GM19395 (cell line): Measurements from ENCODE around the gene CCNI2.
A peak's percentile ranks its signal among the peaks of the same experiment; 100 is the strongest.

Experiments used
- ATAC-seq: cut with Tn5 transposase; IDR thresholded peaks from one replicate; pipeline ENCODE4 v1.9.1; 2021; ENCODE audit warnings: mild to moderate bottlenecking, moderate library complexity; ENCODE audit not compliant: unreplicated experiment

Gene CCNI2, protein sequence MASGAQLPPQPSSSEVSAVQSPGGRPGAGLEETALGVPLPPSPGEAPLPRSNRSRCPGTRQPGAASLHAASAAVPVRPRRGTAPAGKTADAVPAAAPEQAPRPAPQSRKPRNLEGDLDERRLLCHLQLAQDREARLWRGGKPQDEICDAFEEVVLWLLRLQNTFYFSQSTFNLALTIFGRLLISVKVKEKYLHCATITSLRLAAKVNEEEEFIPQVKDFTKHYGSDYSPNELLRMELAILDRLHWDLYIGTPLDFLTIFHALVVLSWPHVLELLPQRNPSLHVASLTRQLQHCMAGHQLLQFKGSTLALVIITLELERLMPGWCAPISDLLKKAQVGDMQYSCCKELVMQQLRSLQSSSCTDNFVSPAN

DNA sequence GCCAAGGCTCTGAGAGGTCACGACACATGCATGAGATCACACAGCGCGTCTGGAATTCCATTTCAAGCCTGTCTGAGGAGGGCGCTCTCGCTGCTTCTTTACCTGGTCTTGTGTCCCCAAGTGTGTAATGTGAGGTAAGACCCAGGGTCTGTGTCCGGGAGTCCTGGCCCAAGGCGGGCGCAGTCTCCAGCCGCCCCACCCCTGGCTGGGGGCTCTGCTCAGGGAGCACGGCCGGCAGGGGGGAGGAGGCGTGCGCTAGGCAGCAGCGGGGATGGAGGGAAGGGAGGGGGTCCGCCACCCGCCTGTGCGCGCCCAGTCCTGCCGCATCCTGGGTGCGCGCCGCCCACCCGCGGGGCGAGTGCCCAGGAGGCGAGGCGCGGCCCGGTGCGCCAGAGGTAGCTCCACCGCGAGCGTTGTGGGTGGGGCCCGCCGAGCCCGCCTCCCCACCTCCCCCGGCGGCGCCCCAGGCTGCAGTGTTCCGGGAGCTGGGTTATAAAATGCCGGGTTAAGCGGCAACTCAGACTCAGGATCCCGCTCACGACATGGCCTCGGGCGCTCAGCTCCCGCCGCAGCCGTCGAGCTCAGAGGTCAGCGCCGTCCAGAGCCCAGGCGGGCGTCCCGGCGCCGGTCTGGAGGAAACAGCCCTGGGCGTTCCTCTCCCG is at the start of gene CCNI2:
Gene CCNI2, plus strand, starts transcription at position 473 of the 662 bp plus-strand sequence. Its CDS starts 70 bp downstream, at position 543.
- ATAC-seq = no peak

DNA sequence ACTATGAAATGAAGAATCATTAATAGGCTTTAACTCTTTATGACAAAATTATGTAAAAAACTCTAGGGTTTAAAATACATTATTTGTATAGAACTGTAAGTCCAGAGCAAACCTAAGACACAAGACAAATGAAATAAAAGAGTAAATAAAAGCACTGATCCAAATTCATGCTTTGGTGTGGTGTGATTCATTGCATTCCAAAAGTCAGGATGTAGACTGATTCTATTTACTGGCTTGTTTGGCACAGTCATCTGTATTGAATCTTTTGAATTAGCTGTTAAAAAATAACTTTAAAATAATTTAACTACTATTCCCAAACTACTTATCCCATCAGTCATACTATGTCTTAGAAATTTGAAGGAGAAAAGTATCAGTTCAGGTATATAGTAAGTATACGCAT is 42.4 kb upstream of the CCNI2 start:
- ATAC-seq = no peak

DNA sequence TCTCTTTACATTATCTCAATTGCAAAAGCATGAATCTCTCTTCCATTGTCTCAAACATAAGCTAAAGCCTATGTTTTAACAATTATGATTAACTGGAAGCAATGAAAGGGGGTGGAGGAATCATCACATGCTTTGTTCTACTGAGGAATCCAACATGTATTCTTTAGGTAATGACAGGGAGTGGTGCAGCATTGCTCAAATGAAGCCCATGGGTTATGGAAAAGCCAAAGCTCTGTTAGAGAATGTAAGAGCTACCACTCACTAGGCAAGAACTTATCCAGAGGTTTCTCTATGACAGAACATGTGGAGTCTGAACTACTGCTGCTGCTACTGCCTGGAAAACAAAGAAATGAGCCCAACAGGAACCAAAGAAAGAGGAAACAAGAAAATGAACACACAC is 38.6 kb upstream of the CCNI2 start:
- no peak for ATAC-seq

DNA sequence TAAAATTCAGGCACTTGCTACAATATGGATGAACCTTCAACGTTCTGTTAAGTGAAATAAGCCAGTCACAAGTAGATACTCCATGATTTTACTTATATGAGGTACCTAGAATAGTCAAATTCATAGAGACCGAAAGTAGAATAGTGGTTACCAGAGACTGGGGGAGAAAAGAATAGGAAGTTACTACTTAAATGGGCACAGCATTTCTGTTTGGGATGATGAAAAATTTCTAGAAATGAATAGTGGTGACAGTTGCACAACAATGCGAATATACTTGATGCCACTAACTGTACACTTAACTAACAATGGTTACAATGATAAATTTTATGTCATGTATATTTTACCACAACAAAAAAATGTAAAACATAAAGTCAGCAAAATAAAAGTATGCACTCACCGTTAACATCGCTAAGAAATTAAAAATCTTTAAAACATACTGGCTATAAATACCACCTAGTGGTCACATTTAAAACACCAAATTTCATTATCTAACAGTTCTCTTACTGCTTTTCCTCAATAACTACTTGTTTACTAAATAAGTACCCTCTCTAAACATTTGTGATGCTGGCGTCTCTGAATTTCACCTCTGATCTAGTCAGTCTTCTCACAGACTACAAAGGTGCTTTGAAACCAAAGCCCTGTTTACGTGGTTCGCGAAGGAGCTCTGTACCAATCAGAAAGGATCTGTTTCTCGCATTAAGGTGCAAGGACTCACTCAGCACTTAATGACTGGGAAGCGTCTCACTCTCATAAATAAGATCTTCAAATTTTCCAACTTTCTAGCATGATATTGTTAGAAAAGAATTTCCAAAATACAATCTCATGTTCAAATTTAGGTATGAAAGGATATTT is 32.5 kb upstream of the CCNI2 start:
- peak; percentile 52 for ATAC-seq

DNA sequence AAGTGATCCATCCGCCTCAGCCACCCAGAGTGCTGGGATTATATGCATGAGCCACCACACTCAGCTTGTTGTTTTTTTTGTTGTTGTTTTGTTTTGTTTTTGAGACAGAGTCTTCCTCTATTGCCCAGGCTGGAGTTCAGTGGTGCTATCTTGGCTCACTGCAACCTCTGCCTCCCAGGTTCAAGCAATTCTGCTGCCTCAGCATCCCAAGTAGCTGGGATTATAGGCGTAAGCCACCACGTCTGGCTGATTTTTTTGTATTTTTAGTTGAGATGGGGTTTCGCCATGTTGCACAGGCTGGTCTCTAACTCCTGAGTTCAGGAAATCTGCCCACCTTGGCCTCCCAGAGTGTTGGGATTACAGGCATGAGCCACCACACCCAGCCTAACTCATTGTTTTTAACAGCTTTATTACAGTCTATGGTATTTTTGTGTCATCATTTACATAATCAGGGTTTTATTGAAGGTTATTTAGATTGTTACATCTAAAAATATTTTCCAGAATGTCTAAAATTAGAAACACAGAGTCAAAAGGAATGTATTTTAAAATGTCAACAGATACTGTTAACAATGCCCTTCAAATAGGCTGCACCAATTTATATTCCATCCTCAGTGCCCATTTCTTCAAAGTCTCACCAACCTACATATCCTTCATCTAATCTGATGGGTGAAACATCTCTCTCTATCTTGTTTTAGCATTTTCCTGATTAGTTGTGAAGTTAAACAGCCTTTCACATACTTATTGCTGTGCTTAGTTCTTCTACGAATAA is 28.5 kb upstream of the CCNI2 start:
- no peak for ATAC-seq

DNA sequence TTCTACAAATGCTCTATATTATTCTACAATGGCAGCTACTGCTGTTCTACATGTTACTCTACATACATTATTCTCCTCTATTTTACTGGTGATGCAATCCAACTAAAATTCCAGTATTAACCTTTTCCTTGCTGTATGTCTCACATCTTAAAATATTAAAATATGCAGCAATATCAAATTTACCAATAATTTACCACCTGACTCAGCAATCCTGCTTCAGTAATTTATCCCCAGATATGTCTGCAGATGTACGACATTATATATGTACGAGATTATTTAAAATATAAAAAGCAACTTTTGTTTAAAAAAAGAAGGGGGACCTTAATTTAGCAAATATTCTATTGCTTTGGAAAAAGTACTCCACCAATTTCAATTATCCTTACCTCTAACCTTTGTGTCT is 21.5 kb upstream of the CCNI2 start:
- no peak for ATAC-seq

DNA sequence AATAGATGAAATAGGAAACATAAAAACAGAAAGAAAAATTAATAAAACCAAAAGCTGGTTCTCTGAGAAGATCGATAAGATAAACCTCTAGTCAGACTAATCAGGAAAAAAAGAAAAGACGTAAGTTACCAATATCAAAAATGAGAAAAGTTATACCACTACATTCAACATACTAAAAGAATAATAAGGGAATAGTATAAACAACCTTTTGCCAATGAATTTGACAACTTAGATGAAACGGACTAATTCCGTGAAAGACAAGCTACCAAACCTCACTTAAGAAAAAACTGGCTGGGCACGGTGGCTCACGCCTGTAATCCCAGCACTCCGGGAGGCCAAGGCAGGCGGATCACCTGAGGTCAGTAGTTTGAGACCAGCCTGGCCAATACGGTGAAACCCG is 17.3 kb upstream of the CCNI2 start:
- no peak for ATAC-seq

DNA sequence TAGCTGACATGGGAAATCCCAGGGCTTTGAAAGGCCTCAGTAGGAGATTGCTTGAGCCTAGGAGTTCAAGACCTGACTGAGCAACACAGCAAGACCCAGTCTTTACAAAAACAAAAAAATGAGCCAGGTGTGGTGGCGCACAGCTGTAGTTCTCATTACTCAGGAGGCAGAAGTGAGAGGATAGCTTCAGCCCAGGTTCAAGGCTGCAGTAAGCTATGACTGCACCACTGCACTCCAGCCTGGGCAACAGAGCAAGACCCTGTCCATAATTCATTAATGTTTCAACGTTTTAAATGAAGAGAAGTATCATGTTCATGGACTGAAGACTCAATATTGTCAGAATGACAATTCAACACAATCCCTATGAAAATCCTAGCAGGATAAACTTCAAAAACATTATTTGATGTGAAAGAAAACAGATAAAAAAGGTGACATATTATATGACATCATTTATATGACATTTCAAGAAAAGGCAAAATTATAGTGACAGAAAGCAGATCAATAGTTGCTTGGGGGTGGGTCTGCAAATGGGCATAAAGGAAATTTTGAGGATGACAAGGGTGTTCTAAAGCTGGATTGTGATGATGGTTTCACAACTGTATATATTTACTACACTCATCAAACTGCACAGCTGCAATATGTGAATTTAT is 13.6 kb upstream of the CCNI2 start:
- ATAC-seq = no peak

DNA sequence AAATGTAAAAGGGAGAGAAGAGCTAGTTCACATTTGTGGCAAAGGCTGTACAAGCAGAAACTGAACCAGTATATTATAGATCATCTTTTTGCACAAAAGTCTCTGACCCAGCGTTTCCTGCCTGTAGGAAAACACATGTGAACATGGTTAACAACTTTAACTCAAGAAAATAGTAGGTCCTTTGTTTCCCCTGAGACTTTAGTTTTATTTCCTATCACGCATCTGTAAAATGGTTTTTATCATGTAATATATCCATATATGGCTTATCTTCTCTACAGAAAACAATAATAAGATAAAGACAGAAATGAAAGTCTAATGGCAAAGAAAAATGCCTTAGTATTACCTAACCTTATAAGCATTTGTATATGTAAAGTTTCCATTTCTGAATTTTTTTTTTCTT is 12.5 kb upstream of the CCNI2 start:
- no peak for ATAC-seq

DNA sequence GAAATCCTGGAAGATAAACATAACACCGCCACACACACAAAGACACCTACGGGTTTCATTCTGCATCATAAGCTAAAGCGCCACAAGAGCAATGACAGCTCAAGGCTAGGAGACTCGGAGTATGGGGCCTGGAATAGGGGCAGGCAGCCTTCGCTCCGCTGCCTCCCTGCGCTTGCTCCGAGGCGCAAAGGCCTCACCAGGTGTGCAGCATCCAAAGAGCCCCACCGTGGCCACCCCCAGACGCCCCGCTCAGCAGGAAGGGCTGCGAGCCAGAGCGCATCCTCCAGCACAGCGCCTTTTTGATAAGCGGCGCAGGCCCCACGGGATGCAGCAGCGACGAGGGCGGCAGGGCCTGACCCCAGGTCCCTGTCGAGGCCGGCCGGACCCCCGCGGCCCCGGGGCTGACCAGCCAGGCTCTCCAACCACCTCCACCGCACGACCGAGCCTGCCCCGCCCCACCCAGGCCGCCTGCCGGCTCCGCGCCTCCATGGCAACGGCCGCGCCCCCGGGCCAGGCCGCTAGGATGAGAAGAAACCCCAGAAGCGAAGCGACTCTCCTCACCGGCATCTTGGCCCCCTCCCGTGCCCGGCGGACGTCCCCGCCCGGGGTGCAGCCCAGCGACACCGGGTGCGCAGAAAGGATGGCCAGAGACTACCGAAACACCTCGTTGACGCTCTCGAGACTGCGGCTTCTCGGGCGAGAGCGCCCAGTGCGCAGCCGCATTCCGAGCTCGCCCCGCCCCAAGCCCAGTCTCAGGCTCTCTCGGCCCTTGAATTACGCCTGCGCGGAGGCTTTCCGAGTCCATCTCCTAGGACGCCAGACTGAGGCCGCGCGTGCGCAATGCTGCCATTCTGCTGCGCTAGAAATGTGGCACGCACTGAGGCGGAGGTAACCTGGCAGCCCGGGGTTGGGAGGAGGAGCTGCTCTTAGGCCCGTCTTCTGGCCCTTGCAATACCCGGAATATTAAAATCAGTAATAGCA is 10.1 kb upstream of the CCNI2 start, which contains the start of gene KIF3A:
Gene KIF3A, minus strand, starts transcription at position 694 of the 981 bp plus-strand sequence. Its CDS starts 127 bp downstream, at position 567.
- peak; percentile 93 for ATAC-seq

DNA sequence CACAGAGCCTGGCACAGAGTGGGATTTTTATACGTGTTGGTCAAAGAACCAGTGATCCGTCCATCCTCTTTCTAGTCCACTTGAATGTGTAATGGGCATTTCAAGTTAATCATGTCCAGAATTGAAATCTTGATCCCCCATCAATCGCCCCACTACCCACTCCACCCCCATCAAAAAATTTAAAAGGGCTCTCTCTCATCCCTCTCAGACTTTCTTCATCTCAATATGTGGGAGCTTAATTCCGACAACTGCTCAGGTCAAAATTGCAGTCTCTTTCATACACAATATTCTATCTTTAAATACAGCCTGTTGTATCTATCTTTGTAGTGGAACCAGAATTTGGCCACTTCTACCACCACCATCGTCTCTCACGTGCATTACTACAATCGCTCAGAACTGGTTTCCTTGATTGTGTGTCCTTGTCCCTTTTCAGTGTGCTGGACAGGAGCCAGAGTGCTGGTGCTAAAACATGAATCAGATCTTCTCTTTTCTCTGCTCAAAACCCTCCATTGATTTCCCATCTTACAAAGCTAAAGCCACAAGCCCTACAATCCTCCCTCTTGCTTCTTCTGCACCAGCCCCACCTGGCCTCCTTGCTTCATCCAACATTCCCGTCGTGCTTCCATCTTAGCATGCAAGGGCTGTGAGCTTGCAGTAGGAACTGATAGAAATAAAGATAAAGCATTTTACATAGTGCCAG is 9.1 kb upstream of the CCNI2 start:
- no peak for ATAC-seq

DNA sequence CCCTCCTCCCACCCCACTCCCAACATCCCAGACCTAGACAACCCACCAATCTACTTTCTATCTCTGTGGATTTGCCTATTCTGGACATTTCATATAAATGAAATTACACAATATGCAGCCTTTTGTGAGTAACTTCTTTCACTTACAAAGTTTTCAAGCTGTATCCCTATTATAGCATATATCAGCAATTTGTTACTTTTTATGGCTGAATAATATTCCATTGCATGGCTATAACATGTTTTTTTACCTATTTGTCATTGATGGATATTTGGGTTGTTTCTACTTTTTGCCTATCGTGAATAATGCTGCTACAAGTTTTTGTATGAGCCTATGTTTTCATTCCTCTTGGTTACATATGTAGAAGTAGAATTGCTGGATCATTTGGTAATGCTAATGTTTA is 8.0 kb upstream of the CCNI2 start:
- no peak for ATAC-seq

DNA sequence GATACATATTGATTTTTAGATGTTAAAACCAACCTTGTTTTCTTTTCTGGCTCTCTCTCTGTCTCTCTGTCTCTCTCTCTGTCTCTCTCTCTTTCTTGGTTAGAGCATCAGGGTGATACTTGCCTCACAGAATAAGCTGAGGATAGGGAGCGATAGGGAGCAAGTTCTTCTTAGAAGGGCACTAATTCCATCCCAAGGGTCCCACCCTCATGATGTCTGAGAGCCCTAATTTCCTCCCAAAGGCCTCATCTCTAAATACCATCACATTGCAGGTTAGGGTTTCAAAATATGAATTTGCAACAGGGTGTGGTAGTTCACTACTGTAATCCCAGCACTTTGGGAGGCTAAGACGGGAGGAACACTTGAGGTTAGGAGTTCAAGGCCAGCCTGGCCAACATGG is 5.1 kb upstream of the CCNI2 start:
- ATAC-seq = no peak

DNA sequence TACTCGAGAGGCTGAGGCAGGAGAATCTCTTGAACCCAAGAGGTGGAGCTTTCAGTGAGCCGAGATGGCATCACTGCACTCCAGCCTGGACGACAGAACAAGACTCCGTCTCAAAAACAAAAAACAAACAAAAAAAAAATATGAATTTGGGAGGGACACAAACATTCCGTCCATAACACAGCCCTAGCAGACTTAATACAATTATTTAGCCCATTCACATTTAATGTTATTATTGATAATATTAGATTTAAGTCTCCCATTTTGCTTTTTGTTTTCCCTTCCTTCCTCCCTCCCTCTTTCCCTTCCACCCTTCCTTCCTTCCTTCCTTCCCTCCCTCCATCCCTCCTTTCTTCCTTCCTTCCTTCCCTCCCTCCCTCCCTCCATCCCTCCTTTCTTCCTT is 4.6 kb upstream of the CCNI2 start:
- ATAC-seq = no peak

DNA sequence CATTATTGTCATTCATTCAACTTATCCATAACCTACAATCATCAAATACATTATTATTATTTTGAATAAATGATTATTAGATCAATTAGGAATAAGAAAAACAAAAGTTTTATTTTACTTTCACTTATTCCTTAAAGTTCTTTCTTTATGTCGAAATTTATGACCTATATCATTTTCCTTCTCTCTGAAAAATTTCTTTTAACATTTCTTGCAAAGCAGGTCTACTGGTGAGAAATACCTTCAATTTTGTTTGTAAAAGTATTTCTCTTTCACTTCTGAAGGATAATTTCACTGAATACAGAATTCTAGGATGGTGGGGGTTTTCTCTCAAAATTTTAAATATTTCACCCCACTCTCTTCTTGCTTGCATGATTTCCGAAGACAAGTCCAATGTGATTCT is 2.6 kb upstream of the CCNI2 start:
- no peak for ATAC-seq

DNA sequence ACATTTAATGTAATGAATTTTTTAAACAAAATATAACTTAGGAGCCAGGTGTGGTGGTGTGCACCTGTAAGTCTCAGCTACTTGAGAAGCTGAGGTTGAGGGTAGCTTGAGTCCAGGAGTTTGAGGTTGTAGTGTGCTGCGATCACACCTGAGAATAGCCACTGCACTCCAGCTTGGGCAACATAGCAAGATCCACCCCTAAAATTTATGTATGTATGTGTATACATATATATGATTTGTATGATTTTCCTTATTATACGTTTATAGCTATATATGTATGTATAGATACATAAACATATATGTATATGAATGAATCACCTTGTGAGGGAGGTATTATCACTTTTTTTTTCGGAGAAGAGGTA is 653 bp upstream of the CCNI2 start:
- no peak for ATAC-seq

DNA sequence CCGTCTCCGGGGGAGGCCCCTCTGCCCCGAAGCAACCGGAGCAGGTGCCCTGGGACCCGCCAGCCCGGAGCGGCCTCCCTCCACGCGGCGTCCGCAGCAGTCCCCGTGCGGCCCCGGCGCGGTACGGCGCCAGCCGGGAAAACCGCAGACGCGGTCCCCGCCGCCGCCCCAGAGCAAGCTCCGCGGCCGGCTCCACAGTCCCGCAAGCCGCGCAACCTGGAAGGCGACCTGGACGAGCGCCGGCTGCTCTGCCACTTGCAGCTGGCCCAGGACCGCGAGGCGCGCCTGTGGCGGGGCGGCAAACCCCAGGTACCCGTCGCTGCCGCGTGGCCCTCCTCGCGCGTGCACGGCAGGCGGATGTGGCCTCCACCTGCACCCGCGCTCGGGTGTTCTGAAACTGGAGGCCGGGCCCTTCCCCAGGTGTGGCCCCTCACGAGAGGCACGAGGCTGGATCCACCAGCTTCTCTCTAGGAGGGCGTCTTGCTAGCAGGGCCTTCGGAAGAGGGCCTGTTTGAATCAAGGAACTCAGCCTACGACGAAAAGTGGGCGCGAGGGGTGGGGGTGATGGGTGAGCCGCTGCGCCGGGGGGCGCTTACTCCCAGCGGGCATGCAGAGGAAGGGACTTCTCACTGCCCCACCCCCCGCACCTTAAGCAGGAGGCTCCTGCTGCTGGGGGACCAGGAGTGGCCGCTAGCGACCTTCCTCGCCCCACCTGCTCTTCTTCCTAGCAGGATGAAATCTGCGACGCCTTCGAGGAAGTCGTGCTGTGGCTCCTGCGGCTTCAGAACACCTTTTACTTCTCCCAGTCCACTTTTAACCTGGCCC is 602 bp downstream of the CCNI2 start:
- no peak for ATAC-seq

DNA sequence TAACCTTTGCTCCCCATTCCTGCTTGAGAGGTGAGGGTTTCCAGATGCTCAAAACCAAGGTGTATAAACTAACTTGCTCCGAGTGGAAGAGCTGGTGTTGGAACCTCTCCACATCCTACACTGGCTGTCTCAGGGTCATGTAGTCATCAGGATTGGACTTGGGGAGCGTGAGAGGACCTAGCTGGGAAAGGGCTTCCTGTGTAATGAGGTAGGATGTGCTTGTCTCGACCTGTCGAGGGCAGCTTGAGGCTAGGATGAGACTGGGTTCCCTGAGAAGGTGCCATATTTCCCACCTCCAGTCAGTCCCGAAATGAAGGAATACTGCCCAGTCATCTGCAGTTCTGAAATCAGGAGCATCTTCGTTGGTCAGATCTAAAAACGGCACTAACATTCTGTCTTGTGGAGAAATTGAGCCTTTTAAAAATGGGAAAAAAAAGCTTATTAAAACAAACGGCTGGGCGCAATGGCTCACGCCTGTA is 1.3 kb downstream of the CCNI2 start:
- no peak for ATAC-seq
